ENCODE data around the gene REM2. TPM values are rescaled to one million over a fixed set of nuclear protein-coding genes. Genes with fewer than 3 reads are reported as not detected.

Gene REM2
- total RNA-seq, 1 experiment from 2014 or later: 1.5 TPM

- Mint-ChIP-seq H3K9me3 (no peaks in the 10 kb centered on the region), H3K27me3 (ENCODE audit: low read depth) (no peaks in the 10 kb centered on the region), H3K27ac (no peak overlapping the region), H3K4me1 (peaks cover 7% of the 10 kb centered on the region), H3K4me3 (peak overlapping the region; percentile 16; the same call in 1 of the 2 replicates), H3K36me3 (0 out of 2 replicates have a peak, but pooled peaks cover 2% of the 10 kb centered on the region)
- TF ChIP-seq ZBTB21 (CRISPR knock-in tag; IDR thresholded peaks at IDR 0.05; ENCODE audit: borderline replicate concordance): no peak
- TF ChIP-seq FOXP4 (CRISPR knock-in tag; IDR thresholded peaks at IDR 0.05): no peak
- no peak for TF ChIP-seq HMGXB4 (CRISPR knock-in tag; IDR thresholded peaks at IDR 0.05)
- no peak for TF ChIP-seq ZNF219 (CRISPR knock-in tag; IDR thresholded peaks at IDR 0.05; ENCODE audit: borderline replicate concordance)
- TF ChIP-seq KAT7 (CRISPR knock-in tag; IDR thresholded peaks at IDR 0.05; ENCODE audit: borderline replicate concordance): no peak
- TF ChIP-seq ZNF263 (CRISPR knock-in tag; IDR thresholded peaks at IDR 0.05; ENCODE audit: low read depth): no peak
- no peak for TF ChIP-seq E2F4 (CRISPR knock-in tag; IDR thresholded peaks at IDR 0.05; ENCODE audit: borderline replicate concordance, low read depth)
- TF ChIP-seq, protein P1, sequence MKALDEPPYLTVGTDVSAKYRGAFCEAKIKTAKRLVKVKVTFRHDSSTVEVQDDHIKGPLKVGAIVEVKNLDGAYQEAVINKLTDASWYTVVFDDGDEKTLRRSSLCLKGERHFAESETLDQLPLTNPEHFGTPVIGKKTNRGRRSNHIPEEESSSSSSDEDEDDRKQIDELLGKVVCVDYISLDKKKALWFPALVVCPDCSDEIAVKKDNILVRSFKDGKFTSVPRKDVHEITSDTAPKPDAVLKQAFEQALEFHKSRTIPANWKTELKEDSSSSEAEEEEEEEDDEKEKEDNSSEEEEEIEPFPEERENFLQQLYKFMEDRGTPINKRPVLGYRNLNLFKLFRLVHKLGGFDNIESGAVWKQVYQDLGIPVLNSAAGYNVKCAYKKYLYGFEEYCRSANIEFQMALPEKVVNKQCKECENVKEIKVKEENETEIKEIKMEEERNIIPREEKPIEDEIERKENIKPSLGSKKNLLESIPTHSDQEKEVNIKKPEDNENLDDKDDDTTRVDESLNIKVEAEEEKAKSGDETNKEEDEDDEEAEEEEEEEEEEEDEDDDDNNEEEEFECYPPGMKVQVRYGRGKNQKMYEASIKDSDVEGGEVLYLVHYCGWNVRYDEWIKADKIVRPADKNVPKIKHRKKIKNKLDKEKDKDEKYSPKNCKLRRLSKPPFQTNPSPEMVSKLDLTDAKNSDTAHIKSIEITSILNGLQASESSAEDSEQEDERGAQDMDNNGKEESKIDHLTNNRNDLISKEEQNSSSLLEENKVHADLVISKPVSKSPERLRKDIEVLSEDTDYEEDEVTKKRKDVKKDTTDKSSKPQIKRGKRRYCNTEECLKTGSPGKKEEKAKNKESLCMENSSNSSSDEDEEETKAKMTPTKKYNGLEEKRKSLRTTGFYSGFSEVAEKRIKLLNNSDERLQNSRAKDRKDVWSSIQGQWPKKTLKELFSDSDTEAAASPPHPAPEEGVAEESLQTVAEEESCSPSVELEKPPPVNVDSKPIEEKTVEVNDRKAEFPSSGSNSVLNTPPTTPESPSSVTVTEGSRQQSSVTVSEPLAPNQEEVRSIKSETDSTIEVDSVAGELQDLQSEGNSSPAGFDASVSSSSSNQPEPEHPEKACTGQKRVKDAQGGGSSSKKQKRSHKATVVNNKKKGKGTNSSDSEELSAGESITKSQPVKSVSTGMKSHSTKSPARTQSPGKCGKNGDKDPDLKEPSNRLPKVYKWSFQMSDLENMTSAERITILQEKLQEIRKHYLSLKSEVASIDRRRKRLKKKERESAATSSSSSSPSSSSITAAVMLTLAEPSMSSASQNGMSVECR (CRISPR knock-in tag; IDR thresholded peaks at IDR 0.05; ENCODE audit: borderline replicate concordance): no peak
- TF ChIP-seq E2F5 (CRISPR knock-in tag; IDR thresholded peaks at IDR 0.05): no peak
- TF ChIP-seq GTF2I (CRISPR knock-in tag; conservative IDR thresholded peaks at IDR 0.05): no peak
- TF ChIP-seq ETV6 (CRISPR knock-in tag; IDR thresholded peaks at IDR 0.05): no peak
- TF ChIP-seq MXD4 (CRISPR knock-in tag; IDR thresholded peaks at IDR 0.05; ENCODE audit: borderline replicate concordance): no peak
- no peak for TF ChIP-seq ZNF317 (CRISPR knock-in tag; IDR thresholded peaks at IDR 0.05; ENCODE audit: borderline replicate concordance, low read depth)
- TF ChIP-seq GRHL2 (CRISPR knock-in tag; IDR thresholded peaks at IDR 0.05; ENCODE audit: insufficient replicate concordance, severe bottlenecking): no peak
- no peak for TF ChIP-seq FOXP1 (CRISPR knock-in tag; IDR thresholded peaks at IDR 0.05; ENCODE audit: borderline replicate concordance)
- CTCF ChIA-PET: interaction anchor here (3.2 kb wide), 1 partner anchor 54 kb away, joined by 43 read pairs; no protein-coding TSS in a partner anchor
- POLR2A ChIA-PET: no interaction called here
- ATAC-seq: no peak
- no peak for DNase-seq (ENCODE audit: low spot score)
Observed at GRCh38 chr14:22932146-22932545, 49.1 kb downstream of the REM2 start.

All from WTC11 (cell line).